GM21619 (cell line): ENCODE data around the gene SGCD.

Experiments used
- ATAC-seq: cut with Tn5 transposase; IDR thresholded peaks from one replicate; pipeline ENCODE4 v1.9.1; 2021; ENCODE audit not compliant: unreplicated experiment

The SGCD gene

GRCh38 chr5:156326718-156327259, at the start of gene SGCD:
TSS of gene SGCD (plus strand) at chr5:156327164.
- ATAC-seq = no peak

DNA sequence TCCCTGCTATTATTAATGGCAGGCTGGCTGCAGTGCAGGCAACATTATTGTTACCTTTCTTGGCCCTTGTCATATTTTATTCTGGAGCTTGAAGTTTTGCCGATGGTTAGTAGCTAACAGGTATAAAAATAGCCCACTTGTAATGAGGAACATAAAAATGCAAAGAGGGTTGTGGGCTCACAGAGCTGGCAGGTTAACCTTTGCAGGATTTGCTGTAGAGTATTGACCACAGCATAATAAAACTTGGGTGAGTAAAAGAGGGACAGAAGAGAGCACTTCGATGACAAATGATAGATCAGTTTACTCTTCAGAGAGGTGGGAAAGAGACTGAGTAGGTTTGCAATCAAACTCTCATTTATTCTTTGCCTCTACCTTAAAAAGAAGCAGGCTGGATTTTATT, 49.7 kb upstream of the SGCD start:
- no peak for ATAC-seq

- ATAC-seq = no peak
These were observed 31.5 kb upstream of the SGCD start for GRCh38 chr5:156295431-156295830.

GRCh38 chr5:156310115-156310514, 16.8 kb upstream of the SGCD start:
- ATAC-seq = no peak

DNA sequence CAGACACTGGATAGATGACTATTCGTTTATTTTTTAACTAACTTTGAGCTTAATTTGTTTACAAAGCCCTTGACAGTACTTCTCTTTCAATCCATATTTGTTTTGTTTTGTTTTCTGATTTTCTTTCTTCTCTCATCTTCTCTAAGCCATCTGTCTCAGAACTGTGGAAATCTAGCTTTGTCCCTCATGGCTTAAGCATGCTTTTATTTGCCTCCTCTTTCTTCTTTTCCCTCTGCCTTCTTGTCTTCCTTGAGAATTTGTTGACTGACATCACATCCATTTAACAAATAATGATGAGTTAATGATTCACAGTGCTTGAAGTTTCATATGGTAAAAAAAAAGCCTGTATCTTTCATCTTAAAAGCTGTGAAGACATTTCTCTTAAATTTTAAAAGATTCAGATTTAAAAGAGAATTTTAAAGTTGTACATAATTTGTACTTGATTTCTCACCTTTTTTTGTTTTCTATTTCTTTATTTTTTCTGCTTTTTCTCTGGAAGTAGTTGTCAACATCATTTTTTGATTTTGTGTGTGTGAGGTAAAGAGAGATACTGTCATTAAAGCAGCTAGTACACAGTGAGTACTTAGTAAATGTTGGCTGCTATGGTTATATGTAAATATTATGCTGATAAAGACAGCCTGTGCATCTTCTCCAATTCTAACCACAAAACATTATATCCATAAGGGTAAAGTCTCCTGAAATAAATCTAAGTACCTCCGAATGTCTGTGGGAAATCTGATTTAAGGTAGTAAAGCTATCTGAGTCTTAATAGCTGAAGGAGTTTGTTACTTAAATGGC, 13.9 kb upstream of the SGCD start:
- no peak for ATAC-seq

DNA sequence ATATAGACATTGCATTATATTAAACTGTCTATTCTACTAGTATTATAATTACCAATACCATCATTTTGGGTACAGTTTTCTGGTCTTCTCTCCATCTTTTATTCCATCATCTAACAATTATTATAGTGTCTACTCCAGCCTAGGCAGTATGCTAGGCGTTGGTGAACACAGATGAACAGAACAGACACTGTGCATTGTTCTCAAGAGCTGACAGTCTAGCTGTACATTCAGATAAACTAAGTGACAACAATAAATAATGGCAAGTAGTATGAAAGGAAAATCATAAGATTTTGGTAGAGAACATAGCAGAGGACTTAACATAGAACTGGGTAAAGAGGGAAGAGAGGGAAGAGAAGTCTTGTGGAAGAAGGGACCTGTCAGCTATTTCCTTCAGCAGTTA, 12.5 kb upstream of the SGCD start:
- no peak for ATAC-seq

- ATAC-seq = no peak
These were observed 4.3 kb upstream of the SGCD start for GRCh38 chr5:156322666-156323065.

- ATAC-seq = no peak
These were observed 332 bp downstream of the SGCD start for GRCh38 chr5:156327296-156327695.

GRCh38 chr5:156328161-156328560, 1.2 kb downstream of the SGCD start:
- ATAC-seq = no peak

GRCh38 chr5:156328766-156329165, 1.8 kb downstream of the SGCD start:
- ATAC-seq = no peak

- no peak for ATAC-seq
These were observed 2.2 kb downstream of the SGCD start for GRCh38 chr5:156329171-156329611.

- ATAC-seq = no peak
These were observed 3.3 kb downstream of the SGCD start for GRCh38 chr5:156330141-156330870.

DNA sequence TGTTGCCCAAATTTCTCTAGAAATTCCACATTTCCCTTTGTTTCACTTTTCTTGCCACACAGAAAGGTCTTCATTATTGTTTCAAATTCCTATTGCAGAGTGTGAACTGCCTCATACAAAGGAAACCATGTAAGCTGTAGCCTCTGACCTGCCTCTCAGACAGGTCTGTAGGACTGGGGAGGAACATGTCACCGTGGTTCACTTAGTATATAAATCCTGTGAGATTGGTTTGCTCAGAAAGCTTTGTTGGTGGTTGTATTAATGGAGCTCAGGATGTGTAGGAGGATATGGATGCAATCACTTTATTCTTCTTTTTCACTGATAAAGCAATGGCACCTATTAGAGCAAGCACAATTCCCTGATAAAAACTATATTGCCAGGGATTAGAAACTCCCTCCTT, 4.2 kb downstream of the SGCD start:
- ATAC-seq = no peak

- ATAC-seq = no peak
These were observed 4.9 kb downstream of the SGCD start for GRCh38 chr5:156331845-156332244.

DNA sequence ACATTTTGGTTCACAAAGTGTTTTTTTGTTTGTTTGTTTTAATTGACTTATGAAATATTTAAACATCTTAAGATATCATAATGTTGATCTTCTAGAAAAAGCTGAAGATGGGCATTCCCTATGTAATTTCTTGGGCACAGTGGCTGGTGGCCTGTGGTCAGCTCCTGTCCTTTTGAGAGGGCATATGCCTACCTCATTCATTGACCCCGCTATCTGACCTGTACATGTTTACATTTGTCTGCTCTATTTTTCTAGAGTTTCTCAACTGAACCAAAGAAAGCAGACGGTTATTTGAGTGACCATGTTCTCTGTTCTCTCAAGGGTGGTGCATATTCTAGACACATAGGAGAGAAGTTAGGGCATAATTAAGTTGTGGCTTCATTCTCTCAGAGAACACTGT, 5.3 kb downstream of the SGCD start:
- ATAC-seq = no peak

DNA sequence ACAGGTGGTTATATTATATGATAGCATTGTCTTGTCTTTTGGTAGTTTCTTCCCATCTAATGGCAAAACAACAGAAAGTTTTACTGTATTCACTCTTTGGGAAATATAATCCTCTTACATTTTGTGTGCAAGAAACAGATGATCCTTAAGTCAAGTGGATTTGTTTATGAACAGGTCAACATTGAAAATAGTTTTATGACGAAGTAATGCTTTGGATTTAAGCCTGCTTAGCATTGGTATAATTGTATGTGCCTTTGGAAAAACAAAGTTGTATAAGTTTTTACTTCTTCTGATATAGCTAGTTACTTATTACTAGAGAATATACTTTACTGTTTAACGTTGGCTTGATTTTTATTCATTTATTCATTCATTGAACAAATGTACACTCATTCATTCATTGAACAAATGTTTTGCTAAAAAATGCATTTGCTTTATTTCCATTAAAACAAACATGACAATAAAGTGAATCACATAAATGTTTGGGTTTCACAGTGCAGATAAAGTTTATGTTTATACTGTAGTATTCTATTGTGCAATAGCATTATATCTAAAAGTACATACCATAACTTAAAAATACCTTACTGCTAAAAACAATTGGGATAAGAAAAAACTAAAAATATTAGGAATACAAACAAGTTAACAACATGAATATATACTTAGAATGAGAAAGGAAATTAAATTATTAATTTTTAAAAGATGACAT, 12.3 kb downstream of the SGCD start:
- ATAC-seq = no peak

DNA sequence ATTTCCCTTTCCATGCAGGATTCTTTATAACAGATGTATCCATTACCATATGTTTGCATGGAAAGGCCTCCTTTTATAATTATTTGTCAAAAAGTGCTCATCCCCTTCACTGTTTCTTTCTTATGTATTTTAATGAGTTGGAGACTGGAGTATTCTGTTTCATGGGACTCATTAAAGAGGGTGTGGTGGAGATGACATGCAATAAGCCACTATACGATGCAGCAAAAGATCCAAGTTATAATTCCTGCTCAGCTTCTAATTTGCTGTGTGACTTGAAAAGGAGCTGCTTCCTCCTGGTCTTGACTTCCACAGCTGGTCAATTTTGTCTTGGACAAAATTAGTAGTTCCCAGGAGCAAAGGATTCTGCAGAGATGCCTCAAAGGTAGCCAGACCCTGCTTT, 13.9 kb downstream of the SGCD start:
- no peak for ATAC-seq

DNA sequence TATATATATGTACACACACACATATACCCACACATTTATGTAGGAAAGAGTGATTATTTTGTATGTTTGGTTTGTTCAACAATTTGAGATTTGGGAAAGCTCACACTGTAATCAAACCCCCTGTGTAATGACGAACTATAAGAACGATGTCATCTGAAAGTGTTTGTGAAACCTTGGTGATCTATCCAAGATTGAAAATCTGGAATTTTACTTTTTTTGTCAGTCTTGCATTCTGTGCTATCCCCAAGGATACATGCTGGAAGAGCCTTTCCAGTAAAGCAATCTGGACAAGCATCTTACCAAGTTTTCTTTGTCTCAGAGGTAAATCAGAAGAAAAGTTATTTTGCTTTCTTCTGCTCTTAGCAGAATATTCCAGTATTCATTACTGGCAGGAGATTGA, 23.3 kb downstream of the SGCD start:
- no peak for ATAC-seq

- no peak for ATAC-seq
These were observed 24.5 kb downstream of the SGCD start for GRCh38 chr5:156351423-156351822.

GRCh38 chr5:156354571-156354970, 27.6 kb downstream of the SGCD start:
- ATAC-seq = no peak

GRCh38 chr5:156356238-156356637, 29.3 kb downstream of the SGCD start:
- ATAC-seq = no peak

- peak; percentile 59 for ATAC-seq
These were observed 32.5 kb downstream of the SGCD start for GRCh38 chr5:156359476-156359875.
